Caco-2 (cell line): Measurements from ENCODE around the gene FBXL15. TPM values are rescaled to one million over a fixed set of nuclear protein-coding genes. Genes with fewer than 3 reads are reported as not detected.

ENCODE experiments used
- BruUV-seq: library from RNA; stranded (reverse); fragments of 400-500 nt; replicated peaks from 2 replicates; lab custom pipeline; 2021; lab: Mats Ljungman, UMichigan
- CTCF ChIA-PET: fragments of 300-600 bp; sonication (Branson Sonifier 250); formaldehyde crosslinking; loops from one replicate; lab custom pipeline; 2022; ENCODE audit warnings: antibody characterized with exemption; lab: Charles Lee
- POLR2A ChIA-PET: fragments of 300-600 bp; sonication (Branson Sonifier 250); formaldehyde crosslinking; loops from one replicate; lab custom pipeline; 2022; ENCODE audit warnings: antibody characterized with exemption; lab: Charles Lee
- DNase-seq, 2 experiments: peaks; one replicate each; pipeline versions ENCODE4 v3.0.0 to v3.0.0-alpha.2; 2020 to 2022
- H3K27me3 ChIP-seq: replicated peaks from 2 replicates; pipeline ENCODE4 v1.6.0; 2011; ENCODE audit warnings: low read length; ENCODE audit not compliant: control insufficient read depth, insufficient read depth
- H3K36me3 ChIP-seq: 2 replicates; pipeline ENCODE4 v1.5.1; 2011; ENCODE audit warnings: low read length; ENCODE audit not compliant: control insufficient read depth, insufficient read depth
- H3K4me1 ChIP-seq: fragments of 250-450 bp; sonication (Bioruptor Pico); 2 replicates; pipeline ENCODE4 v1.5.1; 2020; ENCODE audit warnings: mild to moderate bottlenecking
- H3K4me3 ChIP-seq: 2 replicates; pipeline ENCODE4 v1.5.1; 2011; ENCODE audit warnings: low read depth, mild to moderate bottlenecking, control low read depth, low read length
- H3K9me3 ChIP-seq: fragments of 250-450 bp; sonication (Bioruptor Pico); 2 replicates; pipeline ENCODE4 v1.5.1; 2020; ENCODE audit warnings: mild to moderate bottlenecking, moderate library complexity
- H3K27ac Mint-ChIP-seq: one replicate; pipeline ENCODE4 v1.8.0; 2022; ENCODE audit warnings: mixed read lengths; ENCODE audit not compliant: unreplicated experiment
- H3K27me3 Mint-ChIP-seq: one replicate; pipeline ENCODE4 v1.8.0; 2022; ENCODE audit warnings: mixed read lengths; ENCODE audit not compliant: insufficient read depth, unreplicated experiment
- H3K36me3 Mint-ChIP-seq: one replicate; pipeline ENCODE4 v1.8.0; 2022; ENCODE audit warnings: mild to moderate bottlenecking, mixed read lengths; ENCODE audit not compliant: insufficient read depth, unreplicated experiment
- H3K4me1 Mint-ChIP-seq: one replicate; pipeline ENCODE4 v1.8.0; 2022; ENCODE audit warnings: low read depth, mixed read lengths; ENCODE audit not compliant: unreplicated experiment
- H3K4me3 Mint-ChIP-seq: one replicate; pipeline ENCODE4 v1.8.0; 2022; ENCODE audit warnings: mild to moderate bottlenecking, moderate library complexity, mixed read lengths; ENCODE audit not compliant: unreplicated experiment
- H3K9me3 Mint-ChIP-seq: one replicate; pipeline ENCODE4 v1.8.0; 2022; ENCODE audit warnings: mixed read lengths; ENCODE audit not compliant: unreplicated experiment
- CTCF ChIP-seq, 2 experiments: fragments of 200-600 bp in 1 of 2; IDR thresholded peaks; 1 replicate in 1 of 2; 2 replicates in 1 of 2; pipeline versions ENCODE4 v1.5.1 to v1.8.0; 2011 to 2022; ENCODE audit warnings: antibody characterized with exemption in 1 of 2, control low read depth in 1 of 2, inconsistent platforms in 1 of 2, low read depth in 1 of 2, low read length in 1 of 2, mild to moderate bottlenecking in 1 of 2, moderate library complexity in 1 of 2; ENCODE audit not compliant: insufficient read depth in 1 of 2, severe bottlenecking in 1 of 2, unreplicated experiment in 1 of 2
- intact Hi-C: fragments of 100-400 bp; cut with micrococcal nuclease; formaldehyde crosslinking; loops from one replicate; pipeline ENCODE4 v1.10.0; 2022; ENCODE audit not compliant: unreplicated experiment
- total RNA-seq: library from RNA; stranded (reverse); gene quantifications from 2 replicates; pipeline ENCODE4 v1.2.3, GENCODE V29; 2022

Gene FBXL15
- total RNA-seq, 1 experiment from 2014 or later: 7.9 TPM

- TF ChIP-seq CTCF (IDR thresholded peaks at IDR 0.05; ENCODE audit: insufficient read depth in 1 of 2, low read depth in 1 of 2, low read length in 1 of 2, severe bottlenecking in 1 of 2, unreplicated experiment in 1 of 2): no peak
- H3K4me3 ChIP-seq: no peak overlapping the region
- H3K9me3 ChIP-seq: no peaks in the 10 kb centered on the region
- Mint-ChIP-seq H3K9me3 (no peaks in the 10 kb centered on the region), H3K27ac (no peak overlapping the region), H3K4me3 (no peak overlapping the region), H3K36me3 (no peaks in the 10 kb centered on the region), H3K27me3 (peaks cover 16% of the 10 kb centered on the region), H3K4me1 (no peaks in the 10 kb centered on the region)
- no TSS peak for BruUV-seq
- peaks cover 1% of the 10 kb centered on the region; the same call in 1 of the 2 replicates for H3K27me3 ChIP-seq
- POLR2A ChIA-PET: no interaction called here
- DNase-seq: no peak
- intact Hi-C loops: no loop called here
- no peaks in the 10 kb centered on the region for H3K36me3 ChIP-seq
- CTCF ChIA-PET: interaction anchor here (0.6 kb wide), 1 partner anchor 21 kb away, joined by 3 read pairs; no protein-coding TSS in a partner anchor
- H3K4me1 ChIP-seq: no peaks in the 10 kb centered on the region
Measured at GRCh38 chr10:102411341-102412255, 9.0 kb upstream of the FBXL15 start.

GRCh38 chr10:102412293-102412692, 8.3 kb upstream of the FBXL15 start:
- Mint-ChIP-seq H3K27me3 (peaks cover 16% of the 10 kb centered on the region), H3K36me3 (no peaks in the 10 kb centered on the region), H3K4me1 (no peaks in the 10 kb centered on the region), H3K27ac (no peak overlapping the region), H3K4me3 (no peak overlapping the region), H3K9me3 (no peaks in the 10 kb centered on the region)
- BruUV-seq: no TSS peak
- CTCF ChIA-PET: no interaction called here
- H3K4me1 ChIP-seq: no peaks in the 10 kb centered on the region
- DNase-seq: no peak
- no peaks in the 10 kb centered on the region for H3K36me3 ChIP-seq
- H3K27me3 ChIP-seq: peaks cover 1% of the 10 kb centered on the region; the same call in 1 of the 2 replicates
- H3K9me3 ChIP-seq: no peaks in the 10 kb centered on the region
- intact Hi-C loops: no loop called here
- TF ChIP-seq CTCF (IDR thresholded peaks at IDR 0.05; ENCODE audit: insufficient read depth in 1 of 2, low read depth in 1 of 2, low read length in 1 of 2, severe bottlenecking in 1 of 2, unreplicated experiment in 1 of 2): no peak
- no peak overlapping the region for H3K4me3 ChIP-seq
- POLR2A ChIA-PET: no interaction called here

DNA sequence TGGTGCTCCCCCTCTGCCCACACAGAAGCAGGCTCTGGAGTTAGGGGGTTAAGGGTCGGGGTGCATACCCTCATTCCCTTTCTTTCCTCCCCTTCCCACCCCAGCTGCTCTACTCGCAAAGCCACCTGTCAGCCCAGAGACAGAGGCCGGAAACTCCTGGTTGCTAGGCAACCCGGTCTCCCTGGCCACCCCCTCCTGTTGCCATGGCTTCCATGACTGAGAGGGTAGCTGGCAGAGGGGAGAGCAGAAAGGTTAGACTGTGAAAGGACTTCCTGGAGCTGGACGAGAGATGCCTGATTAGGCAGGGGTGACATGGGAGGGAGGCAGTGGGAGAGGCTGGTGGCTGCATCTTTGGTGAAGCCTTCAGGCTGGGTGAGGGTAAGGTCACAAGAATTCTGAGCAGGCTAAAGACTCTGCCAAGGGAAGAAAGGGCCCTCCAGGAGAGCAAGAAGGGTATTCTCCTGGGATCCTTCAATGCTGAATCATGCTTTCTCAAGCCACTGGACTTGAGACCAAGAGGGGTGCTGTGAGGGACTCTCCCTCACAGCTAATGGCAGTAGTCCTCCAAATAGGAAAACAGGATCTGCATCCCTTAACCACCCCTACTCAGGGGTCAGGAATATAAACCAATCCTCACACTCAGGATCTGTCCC, 7.5 kb upstream of the FBXL15 start:
- Histone ChIP-seq H3K36me3 (no peaks in the 10 kb centered on the region), H3K9me3 (no peaks in the 10 kb centered on the region), H3K27me3 (peaks cover 1% of the 10 kb centered on the region; the same call in 1 of the 2 replicates), H3K4me3 (no peak overlapping the region), H3K4me1 (0 out of 2 replicates have a peak, but pooled peaks cover 2% of the 10 kb centered on the region)
- TF ChIP-seq CTCF (IDR thresholded peaks at IDR 0.05; ENCODE audit: insufficient read depth in 1 of 2, low read depth in 1 of 2, low read length in 1 of 2, severe bottlenecking in 1 of 2, unreplicated experiment in 1 of 2): no peak
- Mint-ChIP-seq H3K36me3 (no peaks in the 10 kb centered on the region), H3K27me3 (peaks cover 15% of the 10 kb centered on the region), H3K9me3 (no peaks in the 10 kb centered on the region), H3K27ac (no peak overlapping the region), H3K4me1 (no peaks in the 10 kb centered on the region), H3K4me3 (no peak overlapping the region)
- ChIA-PET POLR2A (no interaction called here), CTCF (no interaction called here)
- DNase-seq: no peak
- no TSS peak for BruUV-seq
- intact Hi-C loops: no loop called here
